HepG2 (cell line): Measurements from ENCODE around the gene ETV2. TPM values are rescaled to one million over a fixed set of nuclear protein-coding genes. Genes with fewer than 3 reads are reported as not detected.

Experiments used
- ATAC-seq: fragments of 200-7000 bp; cut with Tn5 transposase; 3 replicates; pipeline ENCODE4 v1.9.1; 2020; ENCODE audit warnings: mild to moderate bottlenecking, moderate library complexity
- BruUV-seq: library from RNA; stranded (reverse); fragments of 400-500 nt; replicated peaks from 2 replicates; lab custom pipeline; 2021; lab: Mats Ljungman, UMichigan
- CTCF ChIA-PET: fragments of 300-600 bp; formaldehyde crosslinking; extraction: SDS; loops from one replicate; lab custom pipeline; 2021; ENCODE audit warnings: low total read pairs, inconsistent platforms, low intra/inter-chr PET ratio; lab: Yijun Ruan, JAX
- POLR2A ChIA-PET: fragments of 350-600 bp; sonication (Branson Sonifier 250); formaldehyde crosslinking; loops from one replicate; lab custom pipeline; 2020; ENCODE audit warnings: antibody characterized with exemption, inconsistent platforms; lab: Yijun Ruan, JAX
- DNase-seq: peaks from one replicate; pipeline ENCODE4 v3.0.0-alpha.2; 2015; ENCODE audit warnings: low spot score
- FAIRE-seq: peaks from 3 replicates; lab custom pipeline; 2011; peaks lifted over from hg19 to GRCh38; lab: Jason Lieb, UNC
- H2AFZ ChIP-seq: one replicate; pipeline ENCODE4 v1.6.1; 2011; ENCODE audit warnings: low read length, inconsistent platforms
- H3K27ac ChIP-seq: fragments of 300-600 bp; 3 replicates; pipeline ENCODE4 v1.8.0; 2011; ENCODE audit warnings: mixed run types, mild to moderate bottlenecking, mixed read lengths, low read length, inconsistent platforms; ENCODE audit not compliant: insufficient read depth; ENCODE audit errors: extremely low read length
- H3K27me3 ChIP-seq, 2 experiments: fragments of 200-600 bp in 1 of 2; 2 replicates in 1 of 2; 3 replicates in 1 of 2; pipeline versions ENCODE4 v1.6.0 to v1.8.0; 2011; ENCODE audit warnings: low read length in 2 of 2, mild to moderate bottlenecking in 2 of 2, moderate library complexity in 2 of 2, inconsistent platforms in 1 of 2; ENCODE audit not compliant: insufficient read depth in 2 of 2, control insufficient read depth in 1 of 2
- H3K36me3 ChIP-seq, 2 experiments: fragments of 200-600 bp in 1 of 2; replicated peaks in 1 of 2; 2 replicates in 1 of 2; 3 replicates in 1 of 2; pipeline versions ENCODE4 v1.5.1 to v1.8.0; 2011; ENCODE audit warnings: low read length in 2 of 2, inconsistent platforms in 1 of 2; ENCODE audit not compliant: insufficient read depth in 2 of 2, control insufficient read depth in 1 of 2
- H3K4me1 ChIP-seq: 2 replicates; pipeline ENCODE4 v1.5.1; 2012; ENCODE audit warnings: low read length, inconsistent platforms; ENCODE audit not compliant: insufficient read depth
- H3K4me2 ChIP-seq: 2 replicates; pipeline ENCODE4 v1.6.0; 2011; ENCODE audit warnings: low read depth, low read length, inconsistent platforms
- H3K4me3 ChIP-seq, 3 experiments: fragments of 200-600 bp in 1 of 3; sonication (generic), shearing (Covaris generic) in 1 of 3; replicated peaks in 1 of 3; 2 replicates each; pipeline ENCODE4 v1.5.1; 2011 to 2016; ENCODE audit warnings: low read length in 3 of 3, inconsistent platforms in 2 of 3, low read depth in 2 of 3, mild to moderate bottlenecking in 2 of 3, control low read depth in 1 of 3, mixed read lengths in 1 of 3; ENCODE audit not compliant: insufficient read depth in 1 of 3
- H3K79me2 ChIP-seq: one replicate; pipeline ENCODE4 v1.6.1; 2011; ENCODE audit warnings: low read length, inconsistent platforms; ENCODE audit not compliant: insufficient read depth
- H3K9ac ChIP-seq: 2 replicates; pipeline ENCODE4 v1.6.0; 2011; ENCODE audit warnings: mild to moderate bottlenecking, low read depth, low read length, inconsistent platforms; ENCODE audit not compliant: insufficient read depth
- H3K9me3 ChIP-seq: 2 replicates; pipeline ENCODE4 v1.5.1; 2012; ENCODE audit warnings: mild to moderate bottlenecking, low read length
- H4K20me1 ChIP-seq: 2 replicates; pipeline ENCODE4 v1.6.0; 2011; ENCODE audit warnings: inconsistent platforms, mild to moderate bottlenecking, low read length, moderate library complexity; ENCODE audit not compliant: insufficient read depth
- AGO2 ChIP-seq: fragments of 200-400 bp; formaldehyde crosslinking; optimal IDR thresholded peaks from 2 replicates; pipeline ENCODE3; 2017; ENCODE audit warnings: mild to moderate bottlenecking, low read depth, low read length, moderate library complexity
- DR1 ChIP-seq: sonication (generic); formaldehyde crosslinking; IDR thresholded peaks from 2 replicates; pipeline ENCODE4 v1.8.0; 2021; ENCODE audit warnings: mild to moderate bottlenecking, missing genetic modification reagents, inconsistent platforms
- EHMT2 ChIP-seq: fragments of 200-600 bp; sonication (generic); IDR thresholded peaks from 2 replicates; pipeline ENCODE4 v1.7.0; 2017; ENCODE audit warnings: antibody characterized with exemption, low read depth, low read length, borderline replicate concordance
- ETV6 ChIP-seq: sonication (generic); formaldehyde crosslinking; conservative IDR thresholded peaks from 2 replicates; pipeline ENCODE4 v1.4.0; 2020; ENCODE audit warnings: missing genetic modification reagents
- MLLT10 ChIP-seq: sonication (generic); formaldehyde crosslinking; IDR thresholded peaks from 2 replicates; pipeline ENCODE4 v1.4.0; 2020; ENCODE audit warnings: missing genetic modification reagents
- MXD3 ChIP-seq: IDR thresholded peaks from 2 replicates; pipeline ENCODE4 v1.6.1; 2016; ENCODE audit warnings: mild to moderate bottlenecking, missing biosample characterization, missing genetic modification reagents
- NFKB2 ChIP-seq: sonication (generic); formaldehyde crosslinking; IDR thresholded peaks from 2 replicates; pipeline ENCODE4 v1.4.0; 2020; ENCODE audit warnings: missing genetic modification reagents, borderline replicate concordance
- RAD51 ChIP-seq: fragments of 450-650 bp; IDR thresholded peaks from 2 replicates; pipeline ENCODE4 v1.6.1; 2016; ENCODE audit warnings: borderline replicate concordance
- TBL1XR1 ChIP-seq: fragments of 150-350 bp; IDR thresholded peaks from 2 replicates; pipeline ENCODE4 v1.6.1; 2014; ENCODE audit warnings: borderline replicate concordance, low read length; ENCODE audit not compliant: partially characterized antibody
- TFE3 ChIP-seq: IDR thresholded peaks from 2 replicates; pipeline ENCODE4 v1.6.1; 2016
- ZBTB26 ChIP-seq: IDR thresholded peaks from 2 replicates; pipeline ENCODE4 v1.6.1; 2016; ENCODE audit warnings: missing compliant biosample characterization, missing genetic modification reagents, borderline replicate concordance
- ZKSCAN5 ChIP-seq: sonication (generic); formaldehyde crosslinking; IDR thresholded peaks from 2 replicates; pipeline ENCODE4 v1.5.1; 2020; ENCODE audit warnings: mild to moderate bottlenecking, missing genetic modification reagents
- ZNF225 ChIP-seq: sonication (generic); formaldehyde crosslinking; IDR thresholded peaks from 2 replicates; pipeline ENCODE4 v1.4.0; 2020; ENCODE audit warnings: mild to moderate bottlenecking, missing genetic modification reagents
- ZNF280B ChIP-seq: sonication (generic); formaldehyde crosslinking; IDR thresholded peaks from 2 replicates; pipeline ENCODE4 v1.5.0; 2020; ENCODE audit warnings: missing genetic modification reagents, mild to moderate bottlenecking, borderline replicate concordance
- ZNF510 ChIP-seq: sonication (generic); formaldehyde crosslinking; IDR thresholded peaks from 2 replicates; pipeline ENCODE4 v1.4.0; 2020; ENCODE audit warnings: low read depth, mild to moderate bottlenecking, missing genetic modification reagents
- ZNF737 ChIP-seq: sonication (generic); formaldehyde crosslinking; IDR thresholded peaks from 2 replicates; pipeline ENCODE4 v1.5.0; 2020; ENCODE audit warnings: missing genetic modification reagents, mild to moderate bottlenecking, borderline replicate concordance
- ZNF790 ChIP-seq: sonication (generic); formaldehyde crosslinking; IDR thresholded peaks from 2 replicates; pipeline ENCODE4 v1.8.0; 2022; ENCODE audit warnings: missing genetic modification reagents, mild to moderate bottlenecking, borderline replicate concordance
- ZNF816 ChIP-seq: sonication (generic); formaldehyde crosslinking; IDR thresholded peaks from 2 replicates; pipeline ENCODE4 v1.8.0; 2022; ENCODE audit warnings: missing genetic modification reagents, mild to moderate bottlenecking, borderline replicate concordance
- ZUFSP ChIP-seq: sonication (generic); formaldehyde crosslinking; IDR thresholded peaks from 2 replicates; pipeline ENCODE4 v1.9.0; 2021; ENCODE audit warnings: missing genetic modification reagents, mild to moderate bottlenecking, borderline replicate concordance
- WGBS: methylation state at CpG from one replicate; pipeline ENCODE4 v1.1.6; 2017; ENCODE audit warnings: low lambda C conversion rate; 5-methylcytosine and 5-hydroxymethylcytosine counted together
- in situ Hi-C: cut with HindIII; loops from 2 replicates; pipeline ENCODE4 v1.10.0; 2017; ENCODE audit warnings: low pct_unique_long_range_greater_than_20kb; ENCODE audit not compliant: extremely low pct_ligation_motif_present
- intact Hi-C: fragments of 100-400 bp; cut with micrococcal nuclease; formaldehyde crosslinking; loops from one replicate; pipeline ENCODE4 v1.10.0; 2022; ENCODE audit not compliant: unreplicated experiment
- polyA plus RNA-seq, 8 experiments: library from polyadenylated mRNA; depleted of rRNA in 3 of 8; stranded (reverse) in 7 of 8; unstranded in 1 of 8; fragments of >200 nt; fragmentation: Illumina TruSeq in 4 of 8; extraction: Trizol in 4 of 8; gene quantifications; 2 replicates each; pipeline versions ENCODE4 v1.2.1 to v1.2.3, GENCODE V29; 2011 to 2016; ENCODE audit warnings: low read depth in 4 of 8, missing spikeins in 1 of 8, mixed read lengths in 1 of 8; ENCODE audit not compliant: insufficient read depth in 1 of 8
- total RNA-seq, 5 experiments: library from RNA; depleted of rRNA; stranded (reverse); fragments of >200 nt; fragmentation: Illumina TruSeq; extraction: Trizol; gene quantifications; 2 replicates each; pipeline ENCODE4 v1.2.3, GENCODE V29; 2016; ENCODE audit warnings: low read depth in 1 of 5

Gene ETV2
- total and polyA plus RNA-seq, 2 of the 13 experiments (the other 11 are each of a cell fraction or from before 2014, with no cell fraction given): 0.07 to 0.20 TPM

GRCh38 chr19:35601971-35602370, 39.6 kb upstream of the ETV2 start:
- peaks cover 35% of the 10 kb centered on the region for H3K4me1 ChIP-seq
- ChIA-PET POLR2A (no interaction called here), CTCF (no interaction called here)
- BruUV-seq: no TSS peak
- H2AFZ ChIP-seq: no peak overlapping the region
- no peaks in the 10 kb centered on the region for H4K20me1 ChIP-seq
- no peak overlapping the region for H3K4me3 ChIP-seq
- intact Hi-C loops (no loop called here), in situ Hi-C loops (no loop called here)
- no peaks in the 10 kb centered on the region for H3K79me2 ChIP-seq
- no peak for DNase-seq
- no peaks in the 10 kb centered on the region for H3K36me3 ChIP-seq
- 84% methylated on average over 3 of the region's 3 CpGs for WGBS
- no peak overlapping the region for H3K27ac ChIP-seq
- no peak overlapping the region for H3K4me2 ChIP-seq
- no peak overlapping the region for H3K9ac ChIP-seq
- H3K27me3 ChIP-seq: peaks cover 0 to 11% of the 10 kb centered on the region in 2 experiments; a peak in 1 of 5 replicates
- peaks cover 10% of the 10 kb centered on the region for H3K9me3 ChIP-seq
- FAIRE-seq: no peak
- ATAC-seq: no peak
- TF ChIP-seq NFKB2 (no peak), RAD51 (no peak), MXD3 (CRISPR knock-in tag) (no peak), ETV6 (CRISPR knock-in tag) (no peak), ZNF816 (no peak), ZNF225 (CRISPR knock-in tag) (no peak), DR1 (CRISPR knock-in tag) (no peak), ZNF790 (CRISPR knock-in tag) (no peak), EHMT2 (no peak), ZKSCAN5 (CRISPR knock-in tag) (no peak), ZNF510 (CRISPR knock-in tag) (no peak), AGO2 (no peak), ZNF280B (no peak), TFE3 (CRISPR knock-in tag) (no peak), ZNF737 (no peak), ZUFSP (no peak), ZBTB26 (CRISPR knock-in tag) (no peak), TBL1XR1 (no peak), MLLT10 (no peak)
